ENCODE results near the gene RFXANK.
"Not testable (repeated sequence)": the region's sequence is repeated elsewhere in the genome, so short reads cannot be mapped to it uniquely, and the experiment has no call there.

The RFXANK gene, protein sequence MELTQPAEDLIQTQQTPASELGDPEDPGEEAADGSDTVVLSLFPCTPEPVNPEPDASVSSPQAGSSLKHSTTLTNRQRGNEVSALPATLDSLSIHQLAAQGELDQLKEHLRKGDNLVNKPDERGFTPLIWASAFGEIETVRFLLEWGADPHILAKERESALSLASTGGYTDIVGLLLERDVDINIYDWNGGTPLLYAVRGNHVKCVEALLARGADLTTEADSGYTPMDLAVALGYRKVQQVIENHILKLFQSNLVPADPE

DNA sequence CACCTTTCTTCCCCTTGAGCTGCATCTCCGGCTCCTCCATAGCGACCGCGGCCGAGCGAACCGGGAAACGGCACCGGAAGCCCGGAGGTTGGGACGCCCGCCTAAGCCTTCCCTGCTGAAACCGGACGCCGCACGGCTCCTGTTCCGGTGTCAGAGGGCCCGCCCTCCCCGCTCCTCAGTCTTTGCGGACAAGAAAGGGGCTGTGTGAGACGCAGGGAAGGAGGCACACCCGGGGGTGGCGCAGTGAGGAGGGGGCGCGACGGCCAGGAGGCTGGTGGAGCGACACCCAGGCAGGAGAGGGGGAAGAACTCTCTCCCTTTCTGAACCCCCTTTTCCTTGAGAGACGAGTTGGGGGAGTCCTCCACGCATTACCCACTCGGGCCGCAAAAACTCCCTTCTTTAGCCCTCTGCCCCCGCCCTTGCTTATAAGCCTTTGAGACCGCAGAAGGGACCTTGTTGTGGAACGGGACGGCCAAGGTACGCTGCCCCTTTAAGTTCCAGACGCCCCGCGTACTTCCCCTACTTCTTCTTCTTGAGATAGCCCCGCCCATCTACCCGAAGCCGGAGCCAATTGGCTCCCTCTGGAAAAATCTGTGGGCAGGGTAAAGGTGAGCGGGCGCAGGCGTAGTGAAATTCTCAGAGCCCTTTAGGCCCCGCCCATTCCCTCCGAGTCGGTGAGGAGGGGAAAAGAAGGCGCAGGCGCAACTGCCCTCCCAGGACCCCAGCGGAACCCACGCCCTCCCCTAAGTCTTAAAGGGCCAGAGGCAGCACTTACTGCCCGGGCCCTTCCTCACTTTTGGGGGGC, at the start of gene RFXANK, which contains the start of gene BORCS8:
TSS of gene RFXANK (plus strand) at position 181 of the 805 bp plus-strand sequence. CDS start 1,689 bp downstream, outside the sequence.
TSS of gene BORCS8 (minus strand) at position 75 of the 805 bp plus-strand sequence. CDS start at position 40, 35 bp downstream.
- DNase-seq (ENCODE audit: low spot score) = peak; percentile 99

DNA sequence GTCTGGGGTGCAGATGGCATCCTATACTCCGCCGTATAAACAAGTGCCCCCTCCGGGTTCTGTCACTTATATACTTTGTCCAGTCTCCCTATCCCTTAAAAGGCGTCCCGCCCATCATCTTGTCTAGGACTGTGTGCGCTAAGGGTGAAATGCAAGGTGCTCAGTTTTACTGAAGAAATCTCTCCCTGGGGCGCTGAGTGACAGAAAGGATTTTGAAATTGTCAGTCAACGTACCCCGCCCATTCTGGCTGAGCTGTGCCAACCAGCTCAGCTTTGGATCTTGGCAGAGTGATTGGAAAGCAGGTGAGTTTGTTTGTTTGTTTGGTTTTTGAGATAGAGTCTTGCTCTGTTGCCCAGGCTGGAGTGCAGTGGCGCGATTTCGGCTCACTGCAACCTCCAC, 49.7 kb upstream of the RFXANK start:
- DNase-seq (ENCODE audit: low spot score) = no peak

DNA sequence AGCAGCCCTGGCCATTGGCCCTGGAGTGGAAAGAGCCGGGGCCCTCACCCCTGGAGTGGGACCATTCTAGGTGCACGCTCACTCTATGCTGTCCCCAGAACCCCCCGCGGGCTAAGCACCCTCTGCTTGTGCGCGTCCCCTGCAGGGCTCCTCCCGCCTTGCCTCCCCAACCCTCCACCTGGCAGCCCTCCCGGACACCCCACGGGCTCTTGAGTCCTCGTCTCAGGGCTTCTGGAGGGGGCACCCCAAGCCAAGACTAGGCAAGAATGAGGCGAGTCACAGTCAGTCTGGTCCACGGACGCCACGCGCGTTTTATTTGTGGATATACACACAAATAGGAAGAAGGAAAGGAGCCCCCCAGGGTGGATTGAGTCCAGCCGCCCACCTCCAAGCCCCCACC, 46.8 kb upstream of the RFXANK start:
- no peak for DNase-seq (ENCODE audit: low spot score)

DNA sequence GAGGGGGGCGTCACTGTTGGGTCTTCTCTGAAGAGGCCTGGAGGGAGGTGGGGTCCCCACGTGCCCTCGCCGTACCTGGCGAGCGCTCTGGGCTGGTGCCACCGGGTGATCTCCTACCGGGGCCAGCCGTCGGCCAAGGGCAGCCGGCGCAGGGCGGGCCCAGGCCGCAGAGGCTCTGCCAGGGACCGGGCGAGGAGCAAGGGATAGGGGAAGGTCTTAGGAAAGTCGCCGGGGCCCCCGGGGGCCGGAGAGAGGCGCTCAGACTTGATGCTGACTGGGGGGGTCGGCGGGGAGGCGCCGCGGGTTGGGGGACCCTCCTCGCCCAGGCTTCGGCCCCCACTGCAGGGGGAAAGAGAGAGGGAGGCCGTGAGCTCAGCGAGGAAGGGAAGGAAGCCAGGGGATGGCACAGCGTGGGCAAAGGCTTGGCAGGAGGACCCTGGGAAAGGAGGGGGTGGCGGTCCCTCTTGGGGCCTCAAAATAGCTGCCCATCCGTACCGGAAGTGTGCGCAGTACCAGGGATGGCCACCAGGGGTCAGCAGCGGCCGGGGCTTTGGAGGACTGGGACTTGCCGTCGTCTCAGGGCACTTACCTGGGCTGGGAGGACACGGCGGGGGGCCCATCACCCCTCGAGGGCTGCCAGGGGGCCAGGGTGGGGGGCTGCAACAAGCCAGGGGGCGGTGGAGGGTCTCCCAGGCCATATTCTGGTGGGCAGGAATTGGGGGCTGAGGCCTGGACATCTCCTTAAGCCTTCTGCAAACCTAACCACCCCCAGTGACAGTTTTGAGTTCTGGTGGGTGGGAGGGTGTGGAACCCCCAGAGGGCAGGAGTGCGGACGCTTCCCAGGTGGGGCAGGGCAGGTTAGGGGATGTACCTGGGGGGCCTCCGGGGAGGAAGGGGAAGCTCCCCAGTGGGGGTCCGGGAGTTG, 46.1 kb upstream of the RFXANK start:
- DNase-seq (ENCODE audit: low spot score) = peak; percentile 69

DNA sequence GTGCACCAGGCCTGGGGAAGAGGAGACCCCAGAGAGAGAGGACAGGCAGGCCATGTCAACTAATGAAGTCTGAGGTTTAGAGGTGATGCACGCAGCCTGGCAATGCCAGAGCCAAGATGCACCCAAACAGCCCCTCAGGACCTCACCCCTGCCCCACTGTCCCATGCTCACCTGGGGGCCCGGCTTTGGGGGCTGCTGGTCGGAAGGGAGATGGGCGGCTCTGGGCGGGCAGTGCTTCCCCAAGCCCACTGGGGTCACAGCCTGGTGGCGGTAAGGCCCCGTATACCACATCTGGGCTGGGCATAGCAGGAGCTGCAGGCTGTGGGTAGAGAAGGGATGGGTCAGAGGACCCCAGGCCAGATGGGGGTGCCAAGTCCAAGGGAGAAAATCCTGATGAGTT, 45.2 kb upstream of the RFXANK start:
- no peak for DNase-seq (ENCODE audit: low spot score)

DNA sequence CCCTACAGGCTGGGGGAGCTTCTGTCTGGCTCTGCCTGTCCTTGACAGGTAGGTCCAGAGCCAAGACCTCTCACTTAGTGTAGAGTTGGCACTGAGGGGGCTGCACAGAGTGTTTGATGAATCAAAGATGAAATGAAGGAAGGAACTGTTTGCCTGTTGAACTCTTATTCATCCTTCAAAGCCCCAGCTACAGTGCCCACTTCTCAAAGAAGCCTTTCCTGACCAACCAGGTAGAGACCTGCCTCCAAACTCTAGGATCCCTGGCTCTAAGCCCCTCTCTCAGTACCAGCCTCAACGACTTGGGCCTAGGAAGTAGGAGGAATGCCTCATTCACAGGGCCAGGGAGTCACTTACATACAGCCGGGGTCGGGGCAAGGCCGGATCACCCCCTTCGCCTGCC, 44.7 kb upstream of the RFXANK start:
- DNase-seq (ENCODE audit: low spot score) = no peak

DNA sequence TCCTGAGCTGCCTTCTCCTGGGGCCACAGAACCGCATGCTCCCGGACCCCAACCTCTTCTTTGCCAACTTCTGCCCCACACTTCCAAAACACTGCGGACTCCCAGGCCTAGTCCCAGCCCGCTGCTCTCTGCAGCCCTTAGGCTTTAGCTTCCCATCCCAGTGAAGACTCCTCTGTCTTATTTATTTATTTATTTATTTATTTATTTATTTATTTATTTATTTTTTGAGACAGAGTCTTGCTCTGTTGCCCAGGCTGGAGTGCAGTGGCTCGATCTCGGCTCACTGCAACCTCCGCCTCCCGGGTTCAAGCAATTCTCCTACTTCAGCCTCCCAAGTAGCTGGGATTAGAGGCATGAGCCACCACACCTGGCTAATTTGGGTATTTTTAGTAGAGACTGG, 43.6 kb upstream of the RFXANK start:
- DNase-seq (ENCODE audit: low spot score) = not testable (repeated sequence)

DNA sequence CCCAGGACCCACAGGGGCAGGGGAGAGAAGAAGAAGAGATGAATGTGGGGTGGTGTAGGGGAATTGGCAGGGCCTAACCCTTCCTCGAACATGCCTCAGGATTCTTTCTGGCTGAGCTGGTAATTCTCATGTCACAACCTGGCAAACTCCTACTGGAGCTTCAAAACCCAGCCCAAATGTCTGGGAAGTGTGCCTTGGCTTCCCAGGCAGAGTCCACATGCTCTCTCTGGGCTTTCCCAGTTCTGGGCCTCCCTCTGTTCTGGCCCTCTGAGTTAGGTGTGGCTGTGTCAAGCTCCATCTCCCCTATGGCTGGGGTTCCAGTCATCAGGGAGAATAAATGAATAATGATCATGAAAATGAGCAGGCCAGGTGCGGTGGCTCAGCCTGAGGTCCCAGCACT, 42.6 kb upstream of the RFXANK start:
- DNase-seq (ENCODE audit: low spot score) = no peak

DNA sequence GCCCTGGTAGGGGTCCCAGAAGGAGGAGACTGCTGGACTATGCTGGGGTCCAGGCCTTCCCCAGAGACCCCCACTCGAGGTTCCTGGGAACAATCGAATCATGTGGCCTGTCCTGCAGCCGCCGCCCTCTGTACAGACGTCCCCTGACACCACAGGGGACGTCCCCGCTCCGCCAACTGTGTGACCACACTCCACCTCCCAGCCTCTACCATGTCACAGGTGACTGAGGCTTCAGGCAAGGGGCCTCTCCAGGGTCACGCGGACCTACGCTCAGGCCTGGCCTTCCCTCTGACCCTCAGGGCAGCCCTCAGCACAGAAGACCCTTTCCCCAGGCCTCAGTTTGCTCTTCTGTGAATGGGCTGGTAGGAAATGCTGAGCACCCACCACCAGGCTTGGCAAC, 40.6 kb upstream of the RFXANK start:
- no peak for DNase-seq (ENCODE audit: low spot score)

DNA sequence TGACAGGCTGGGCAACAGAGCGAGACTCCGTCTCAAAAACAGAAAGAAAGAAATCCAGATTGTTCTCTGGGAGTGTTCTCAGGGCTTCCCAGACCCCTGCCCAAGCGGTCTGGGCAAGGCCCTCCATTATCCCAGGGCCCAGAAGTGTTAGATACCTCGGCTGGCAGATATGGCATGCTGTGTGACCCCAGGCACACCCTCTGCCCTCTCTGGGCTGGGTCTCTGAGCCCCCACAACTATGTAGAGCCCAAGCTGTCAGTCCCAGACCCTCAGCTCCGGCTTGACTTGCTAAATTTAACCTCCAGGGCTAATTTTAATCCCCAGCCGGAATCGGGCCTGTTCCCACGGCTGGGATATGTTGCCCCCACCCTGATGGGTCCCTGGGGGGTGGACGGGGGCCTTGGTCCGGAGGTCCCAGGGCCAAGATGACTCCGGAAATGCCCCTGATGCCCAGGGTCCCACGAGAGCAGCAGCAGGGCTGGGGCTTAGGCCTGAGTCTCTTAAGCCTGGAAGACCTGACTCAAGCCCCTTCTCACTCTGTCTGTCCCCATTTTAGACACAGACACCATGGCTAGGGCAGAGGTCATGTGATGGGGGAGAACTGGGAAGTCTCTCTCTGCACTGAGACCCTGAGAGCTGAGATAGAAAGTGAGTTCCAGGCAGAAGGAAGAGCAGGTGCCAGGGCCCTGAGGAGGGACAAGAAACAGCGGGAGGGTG, 39.2 kb upstream of the RFXANK start:
- no peak for DNase-seq (ENCODE audit: low spot score)

DNA sequence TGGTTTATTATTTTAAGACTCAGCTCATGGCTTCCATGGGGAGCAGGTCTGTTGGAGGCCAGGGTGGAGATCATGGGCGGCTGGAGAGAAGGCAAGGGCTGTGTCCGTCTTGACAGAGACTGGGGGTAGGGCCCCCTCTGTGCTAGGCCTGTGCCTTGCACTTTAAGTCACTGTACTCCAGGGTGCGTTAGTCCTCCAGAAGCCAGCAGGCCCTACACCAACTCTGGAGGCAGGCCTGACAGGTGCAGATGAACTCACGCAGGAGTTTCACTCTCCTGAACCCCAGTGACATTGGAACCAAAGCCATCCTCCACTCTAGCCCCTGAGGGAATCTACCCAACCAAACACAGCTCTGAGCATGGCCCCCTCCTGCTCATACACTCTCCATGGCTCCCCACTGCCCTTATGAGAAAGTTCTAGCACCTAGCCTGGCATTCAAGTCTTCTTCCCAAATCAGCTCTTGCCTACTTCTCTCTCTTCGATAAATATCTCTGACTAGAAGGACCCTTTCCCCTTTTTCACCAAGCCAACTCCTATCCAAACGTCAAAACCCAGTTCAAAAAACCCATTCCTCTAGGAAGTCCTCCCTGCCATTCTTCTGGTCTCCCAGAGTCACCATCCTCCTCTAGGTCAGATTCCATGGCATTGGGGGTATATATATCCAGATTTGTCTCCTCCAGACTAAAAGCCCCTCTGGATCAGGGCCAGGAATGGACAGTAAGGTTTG, 37.1 kb upstream of the RFXANK start:
- no peak for DNase-seq (ENCODE audit: low spot score)

DNA sequence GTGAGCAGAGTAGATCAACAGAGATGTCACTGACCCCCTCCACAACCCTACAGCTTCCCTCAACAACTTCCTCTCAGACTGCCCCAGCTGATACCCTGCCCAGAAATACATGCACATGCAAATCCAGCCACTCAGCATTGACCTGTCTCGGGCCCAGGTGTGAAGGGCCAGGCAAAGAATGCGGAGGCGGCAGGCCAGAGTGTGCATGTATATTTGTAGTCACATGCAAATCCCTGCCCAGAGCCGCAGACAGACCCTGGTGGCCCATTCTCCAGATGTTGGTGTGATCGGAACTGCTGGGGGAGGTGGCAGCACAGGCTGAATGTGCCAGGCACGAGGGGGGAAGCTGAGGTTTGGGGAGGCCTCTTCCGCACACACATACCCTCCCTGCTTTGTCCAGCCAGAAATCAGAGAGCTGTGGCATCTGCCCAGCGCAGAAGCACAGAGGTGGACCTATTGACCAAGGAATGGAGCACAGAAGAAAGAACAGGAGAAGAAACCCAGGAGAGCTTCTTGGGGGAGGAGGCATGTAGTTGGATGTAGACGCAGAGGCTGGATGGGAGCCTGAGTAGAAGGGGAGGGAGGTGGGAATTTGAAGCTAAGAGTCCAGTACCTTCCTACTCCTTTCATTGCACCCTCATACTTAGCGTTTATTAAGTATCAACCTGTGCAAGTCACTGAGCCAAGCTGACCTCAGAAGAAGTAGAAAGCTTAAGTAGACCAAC, 36.4 kb upstream of the RFXANK start:
- no peak for DNase-seq (ENCODE audit: low spot score)

DNA sequence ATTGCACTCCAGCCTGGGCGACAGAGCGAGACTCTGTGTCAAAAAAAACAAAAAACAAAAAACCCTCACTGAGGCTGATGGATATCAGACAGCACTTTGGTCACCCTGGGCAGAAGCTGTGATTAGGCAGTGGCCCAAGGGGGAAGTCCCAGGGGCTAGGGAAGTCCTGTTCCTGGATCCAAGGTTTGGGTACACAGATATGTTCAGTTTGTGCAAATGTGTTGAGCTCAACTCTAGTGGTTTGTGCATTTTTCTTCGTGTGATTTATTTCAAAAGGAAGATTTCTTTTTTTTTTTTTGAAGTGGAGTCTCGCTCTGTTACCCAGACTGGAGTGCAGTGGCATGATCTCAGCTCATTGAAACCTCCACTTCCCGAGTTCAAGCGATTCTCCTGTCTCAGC, 34.2 kb upstream of the RFXANK start:
- DNase-seq (ENCODE audit: low spot score) = no peak

DNA sequence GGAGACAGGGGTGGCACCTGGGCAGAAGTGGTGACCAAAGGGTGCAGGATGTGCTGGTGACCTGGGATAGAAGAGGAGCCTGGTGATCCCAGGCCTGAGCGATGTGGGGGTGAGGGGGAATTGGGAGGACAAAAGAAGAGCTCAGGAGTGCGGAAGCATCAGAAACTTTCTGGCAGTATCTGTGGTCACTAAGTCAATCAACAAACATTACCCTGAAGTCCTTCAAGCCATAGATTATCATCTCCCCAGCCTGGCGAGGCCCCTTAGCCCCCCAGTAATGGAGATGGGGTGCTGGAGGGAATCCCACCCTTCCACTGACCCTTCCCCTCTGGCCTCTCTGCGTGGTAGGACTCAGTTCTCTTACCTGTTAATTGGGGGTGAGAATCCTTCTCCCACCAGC, 32.5 kb upstream of the RFXANK start:
- DNase-seq (ENCODE audit: low spot score) = no peak

DNA sequence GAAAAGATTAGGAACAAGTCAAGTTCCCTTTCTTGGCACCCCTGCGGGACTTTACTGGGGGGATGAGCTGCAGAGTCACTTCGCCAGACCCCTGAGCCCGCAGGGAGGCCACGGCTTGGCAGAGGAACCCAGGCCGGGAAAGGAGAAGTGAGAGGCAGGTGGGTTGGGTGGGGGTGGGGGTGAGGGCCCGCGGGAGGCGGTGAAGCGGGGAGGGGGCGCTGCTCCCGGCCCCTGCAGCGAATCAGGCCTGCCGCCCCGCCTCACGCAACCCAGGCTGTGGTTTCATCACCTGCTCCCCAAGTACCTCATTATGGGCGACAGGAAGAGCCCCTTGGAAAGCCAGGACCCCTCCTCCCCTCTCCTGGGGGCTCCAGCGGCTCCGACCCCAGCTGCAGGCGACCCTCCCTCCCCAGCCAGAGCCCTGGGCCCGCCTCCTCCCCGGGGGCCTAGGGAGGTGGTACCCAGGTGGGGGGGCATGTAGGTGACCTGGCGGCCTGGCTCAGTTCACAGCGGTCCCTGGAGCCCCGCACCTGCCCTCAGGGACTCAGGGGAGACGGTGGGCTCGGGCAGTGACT, 31.5 kb upstream of the RFXANK start:
- no peak for DNase-seq (ENCODE audit: low spot score)

DNA sequence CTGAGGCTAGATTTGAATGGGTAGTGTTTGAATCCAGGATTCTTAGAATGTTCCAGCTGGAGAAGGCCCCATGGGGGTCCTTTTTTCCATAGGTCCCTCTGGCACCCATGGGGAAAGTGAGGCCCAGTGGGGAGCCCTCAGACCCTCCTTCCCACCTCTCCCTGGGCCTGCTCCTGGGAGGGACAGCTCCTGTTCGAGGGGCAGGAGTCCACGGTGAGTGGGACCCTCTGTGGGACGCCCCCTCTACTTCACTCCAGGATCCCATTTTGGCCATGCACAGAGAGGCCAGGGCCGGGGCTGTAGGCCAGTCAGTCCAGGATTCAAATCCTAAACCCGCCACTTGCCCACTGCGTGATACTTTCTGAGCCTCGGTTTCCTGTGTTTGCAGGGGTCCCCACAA, 29.6 kb upstream of the RFXANK start:
- no peak for DNase-seq (ENCODE audit: low spot score)

DNA sequence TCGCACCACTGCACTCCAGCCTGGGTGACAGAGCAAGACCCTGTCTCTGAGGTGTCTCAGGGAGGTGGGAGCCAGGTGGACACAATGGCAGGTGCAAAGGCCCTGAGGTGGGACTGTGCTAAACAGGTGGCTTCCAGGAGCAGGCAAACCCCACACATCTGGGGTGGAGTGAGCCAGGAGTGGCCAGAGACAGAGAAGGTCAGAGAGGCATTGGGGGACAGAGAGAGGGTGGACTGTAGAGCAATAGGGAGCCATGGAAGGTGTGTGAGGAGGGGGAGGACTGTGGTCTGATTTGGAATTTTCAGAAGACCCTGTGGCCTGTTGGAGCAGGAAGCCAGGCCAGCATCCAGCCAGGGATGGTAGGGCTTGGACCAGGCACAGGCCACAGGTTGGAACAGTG, 26.7 kb upstream of the RFXANK start:
- no peak for DNase-seq (ENCODE audit: low spot score)

DNA sequence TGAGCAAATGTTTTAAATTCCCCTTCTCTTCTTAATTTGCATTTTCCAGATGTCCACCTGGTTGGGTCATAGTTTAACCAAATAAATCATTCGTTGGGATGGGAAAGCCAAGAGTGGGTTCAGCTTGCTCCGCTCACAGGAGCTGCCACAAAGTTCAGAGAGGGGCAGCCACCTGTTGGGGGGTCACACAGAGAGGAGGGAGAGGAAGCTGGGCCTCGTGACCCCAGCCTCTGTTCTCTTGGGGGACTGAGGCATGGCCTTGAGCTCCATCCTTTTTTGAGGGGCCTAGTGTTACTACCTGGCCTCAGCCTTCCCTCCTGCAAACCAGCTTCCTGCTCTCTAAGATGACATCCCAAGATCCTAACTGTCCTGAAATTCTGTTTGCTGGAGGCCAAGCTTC, 24.4 kb upstream of the RFXANK start:
- no peak for DNase-seq (ENCODE audit: low spot score)

DNA sequence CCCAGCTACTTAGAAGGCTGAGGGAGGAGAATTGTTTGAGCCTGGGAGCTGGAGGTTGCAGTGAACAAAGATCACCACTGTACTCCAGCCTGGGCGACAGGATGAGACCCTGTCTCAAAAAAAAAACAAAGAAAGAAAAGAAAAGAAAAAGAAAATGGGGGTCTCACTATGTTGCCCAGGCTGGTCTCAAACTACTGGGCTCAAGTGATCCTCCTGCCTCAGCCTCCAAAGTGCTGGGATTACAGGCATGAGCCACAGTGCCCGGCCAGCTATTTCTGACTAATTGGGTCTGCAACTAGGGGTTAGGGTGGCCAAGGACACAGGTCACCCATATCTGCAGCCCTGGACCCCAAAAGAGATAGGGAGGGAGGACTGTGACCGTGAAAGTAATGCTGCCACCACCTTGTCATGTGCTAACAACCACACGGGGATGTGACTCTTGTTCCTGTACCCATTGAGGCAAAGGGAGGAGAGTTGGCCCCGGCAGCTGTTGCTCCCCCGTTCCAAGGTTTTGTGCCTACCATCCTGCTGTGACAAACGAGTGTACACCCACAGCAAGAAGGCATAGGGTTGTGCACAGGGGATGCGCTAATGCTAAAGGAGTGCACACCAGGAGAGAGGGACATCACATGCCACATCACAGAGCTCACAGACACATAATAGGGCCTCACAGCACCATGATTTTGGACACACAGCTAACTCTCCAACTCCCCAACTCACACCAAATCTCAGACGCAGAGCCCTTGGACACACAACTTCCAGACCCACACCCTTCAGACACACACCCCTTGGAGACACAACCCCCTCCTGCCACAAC, 22.6 kb upstream of the RFXANK start:
- DNase-seq (ENCODE audit: low spot score) = no peak
